ENCODE results near the gene PYGO2.
"Not testable (repeated sequence)": the region's sequence is repeated elsewhere in the genome, so short reads cannot be mapped to it uniquely, and the experiment has no call there.

The PYGO2 gene

DNA sequence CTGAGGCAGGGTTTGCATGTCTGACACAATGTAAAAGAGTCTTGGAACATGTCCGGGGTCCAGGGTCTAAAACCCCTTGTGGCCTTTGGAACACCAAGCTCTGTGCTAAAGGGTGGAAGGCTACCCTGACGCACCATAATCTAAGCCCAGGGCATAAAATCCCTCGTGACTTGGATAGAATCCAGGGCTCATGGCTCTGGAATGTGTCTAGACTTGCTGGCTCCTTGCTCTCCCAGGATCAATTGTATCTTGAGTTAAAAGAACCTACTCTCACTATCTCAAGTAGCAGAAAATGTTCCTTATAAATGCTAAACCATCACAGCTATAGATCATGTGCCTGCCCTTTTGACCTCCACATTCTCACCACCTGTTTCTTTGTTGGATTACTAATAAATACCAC is 53.5 kb downstream of the PYGO2 start:
- not testable (repeated sequence) for DNase-seq (ENCODE audit: low read depth in 2 of 2)

All from stimulated activated CD8-positive, alpha-beta memory T cell treated with anti-CD3 and anti-CD28 coated beads, Interleukin-15, amount 100 ng/mL, for 48 hours (primary cell).